ENCODE data around the gene MYLK. TPM values are rescaled to one million over a fixed set of nuclear protein-coding genes. Genes with fewer than 3 reads are reported as not detected.

The MYLK gene
- total and polyA plus RNA-seq, 8 donors, result 35.1 to 916 (median 340) TPM

DNA sequence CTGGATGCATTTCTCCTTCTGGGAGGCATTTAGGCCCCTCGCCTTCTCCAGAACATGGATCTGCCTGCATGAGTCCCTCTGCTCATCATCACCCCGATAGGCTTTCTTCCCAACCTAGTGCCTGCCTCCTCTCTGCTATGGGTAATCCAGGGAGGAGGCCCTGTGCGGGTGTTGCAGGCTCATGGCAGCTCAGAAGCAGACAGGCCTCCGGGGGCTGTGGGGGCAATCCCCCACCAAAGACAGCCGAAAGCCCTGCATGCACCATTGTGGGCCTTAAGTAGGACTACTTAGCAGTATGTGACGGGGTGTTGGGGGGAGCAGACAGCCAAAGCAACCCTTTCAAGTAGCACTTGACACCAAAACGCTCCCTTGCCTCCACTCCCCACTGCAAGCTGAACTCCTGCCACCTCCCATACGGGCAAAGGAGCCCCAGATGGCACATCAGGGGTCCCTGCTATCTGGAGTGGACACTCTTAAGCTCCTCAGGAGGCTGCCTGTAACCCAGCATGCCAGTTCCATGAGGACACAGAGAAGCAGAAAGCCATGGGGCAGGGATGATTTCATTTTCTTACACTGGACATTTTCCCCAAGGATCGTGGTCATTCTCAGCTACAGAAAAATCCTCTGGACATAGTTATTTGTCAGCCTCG, 200.5 kb downstream of the MYLK start:
- intact Hi-C loops (cut with DNase I; ENCODE audit: low total_unique reads), result no loop called here
- no peak overlapping the region for H3K4me3 ChIP-seq
- H3K4me1 ChIP-seq, result peaks cover 0 to 85% (median 33%) of the 10 kb centered on the region in 4 donors
- DNase-seq, result no peak
- WGBS, 5 donors, result 60 to 87% (median 80%) methylated on average over 10 of the region's 10 CpGs
- peaks cover 0 to 42% (median 6%) of the 10 kb centered on the region in 4 donors for H3K36me3 ChIP-seq
- TF ChIP-seq EP300 (IDR thresholded peaks at IDR 0.05), result no peak
- TF ChIP-seq POLR2A (IDR thresholded peaks at IDR 0.05), result no peak
- TF ChIP-seq, protein P1, sequence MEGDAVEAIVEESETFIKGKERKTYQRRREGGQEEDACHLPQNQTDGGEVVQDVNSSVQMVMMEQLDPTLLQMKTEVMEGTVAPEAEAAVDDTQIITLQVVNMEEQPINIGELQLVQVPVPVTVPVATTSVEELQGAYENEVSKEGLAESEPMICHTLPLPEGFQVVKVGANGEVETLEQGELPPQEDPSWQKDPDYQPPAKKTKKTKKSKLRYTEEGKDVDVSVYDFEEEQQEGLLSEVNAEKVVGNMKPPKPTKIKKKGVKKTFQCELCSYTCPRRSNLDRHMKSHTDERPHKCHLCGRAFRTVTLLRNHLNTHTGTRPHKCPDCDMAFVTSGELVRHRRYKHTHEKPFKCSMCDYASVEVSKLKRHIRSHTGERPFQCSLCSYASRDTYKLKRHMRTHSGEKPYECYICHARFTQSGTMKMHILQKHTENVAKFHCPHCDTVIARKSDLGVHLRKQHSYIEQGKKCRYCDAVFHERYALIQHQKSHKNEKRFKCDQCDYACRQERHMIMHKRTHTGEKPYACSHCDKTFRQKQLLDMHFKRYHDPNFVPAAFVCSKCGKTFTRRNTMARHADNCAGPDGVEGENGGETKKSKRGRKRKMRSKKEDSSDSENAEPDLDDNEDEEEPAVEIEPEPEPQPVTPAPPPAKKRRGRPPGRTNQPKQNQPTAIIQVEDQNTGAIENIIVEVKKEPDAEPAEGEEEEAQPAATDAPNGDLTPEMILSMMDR (IDR thresholded peaks at IDR 0.05), result no peak
- TF ChIP-seq POLR2AphosphoS5 (IDR thresholded peaks at IDR 0.05), result no peak
- peak overlapping the region in 4 of 5 donors; percentile 35 to 91 (median 57) for H3K27ac ChIP-seq
- H3K9me3 ChIP-seq, result no peaks in the 10 kb centered on the region
- H3K27me3 ChIP-seq, result no peaks in the 10 kb centered on the region

DNA sequence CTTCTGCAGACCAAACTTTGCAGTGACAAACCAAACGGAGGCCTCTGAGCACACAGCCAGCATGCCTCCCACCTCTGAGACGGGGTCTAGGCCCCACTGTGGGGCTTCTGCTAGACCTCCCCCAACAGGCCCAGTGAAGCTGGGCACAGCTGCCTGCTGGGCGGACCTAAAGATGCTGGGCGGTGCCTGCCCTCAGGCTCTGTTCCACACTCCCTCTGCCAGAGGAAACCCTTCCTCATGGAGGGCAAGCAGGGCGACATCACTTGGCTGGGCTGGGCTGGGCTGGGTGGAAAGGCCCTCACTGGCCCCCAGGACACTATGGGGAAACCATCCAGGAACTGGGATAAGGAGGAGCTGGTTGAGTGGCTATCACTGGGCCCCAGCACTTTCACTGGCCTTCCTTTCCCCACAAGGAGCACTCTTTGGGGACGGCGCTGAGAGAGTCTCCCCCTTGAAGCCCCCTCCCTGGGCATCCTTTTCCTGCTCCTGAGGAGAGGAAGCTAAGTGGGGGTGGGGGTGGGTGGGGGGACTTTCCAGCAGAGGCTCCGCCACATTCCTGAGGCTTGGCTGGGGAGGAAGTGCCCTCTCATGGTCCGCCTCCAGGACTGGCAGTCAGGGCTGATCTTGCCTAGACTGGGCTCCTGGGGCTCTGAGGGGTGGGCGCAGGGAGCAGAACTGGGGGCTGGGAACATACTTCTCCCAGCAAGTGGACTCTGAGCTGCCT, 201.2 kb downstream of the MYLK start:
- TF ChIP-seq EP300 (IDR thresholded peaks at IDR 0.05) (no peak), POLR2A (IDR thresholded peaks at IDR 0.05) (no peak), POLR2AphosphoS5 (IDR thresholded peaks at IDR 0.05) (no peak)
- TF ChIP-seq, protein P1 (IDR thresholded peaks at IDR 0.05), result no peak
- peaks cover 0 to 35% (median 6%) of the 10 kb centered on the region in 4 donors for H3K36me3 ChIP-seq
- peak overlapping the region in 4 of 5 donors; percentile 35 to 91 (median 57) for H3K27ac ChIP-seq
- no peak for DNase-seq
- no peaks in the 10 kb centered on the region for H3K9me3 ChIP-seq
- no peak overlapping the region for H3K4me3 ChIP-seq
- 61 to 83% (median 80%) methylated on average over 8 to 10 of the region's 10 CpGs for WGBS, 5 donors
- H3K27me3 ChIP-seq, result no peaks in the 10 kb centered on the region
- H3K4me1 ChIP-seq, result peaks cover 0 to 85% (median 34%) of the 10 kb centered on the region in 4 donors
- intact Hi-C loops (cut with DNase I; ENCODE audit: low total_unique reads), result no loop called here

DNA sequence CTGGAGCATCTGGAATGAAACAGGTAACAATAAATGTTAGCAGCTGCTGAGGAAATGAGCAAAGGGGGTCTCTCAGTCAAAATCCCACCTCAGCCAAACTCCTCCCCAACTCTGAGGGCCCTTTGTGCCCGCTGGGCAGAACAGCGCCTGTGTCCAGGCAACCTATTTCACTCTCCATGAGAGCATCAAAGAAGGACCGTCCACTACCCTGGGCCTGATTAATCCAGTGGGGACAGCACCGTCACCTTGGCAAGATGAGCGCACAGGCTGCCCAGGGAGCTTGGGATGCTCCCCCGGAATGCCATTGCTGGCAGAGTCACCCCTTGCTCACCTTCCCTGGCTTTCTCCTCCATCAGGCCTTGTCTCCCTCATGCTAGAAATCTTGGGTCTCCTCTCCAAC, 201.8 kb downstream of the MYLK start:
- Histone ChIP-seq H3K27me3 (no peaks in the 10 kb centered on the region), H3K27ac (peak overlapping the region in 4 of 5 donors; percentile 35 to 91 (median 57)), H3K4me1 (peaks cover 0 to 83% (median 35%) of the 10 kb centered on the region in 4 donors), H3K4me3 (no peak overlapping the region), H3K9me3 (no peaks in the 10 kb centered on the region), H3K36me3 (peaks cover 0 to 38% (median 6%) of the 10 kb centered on the region in 4 donors)
- TF ChIP-seq, protein P1 (IDR thresholded peaks at IDR 0.05), result no peak
- no peak for TF ChIP-seq POLR2A (IDR thresholded peaks at IDR 0.05)
- TF ChIP-seq EP300 (IDR thresholded peaks at IDR 0.05), result no peak
- TF ChIP-seq POLR2AphosphoS5 (IDR thresholded peaks at IDR 0.05), result no peak
- DNase-seq, result no peak
- intact Hi-C loops (cut with DNase I; ENCODE audit: low total_unique reads), result no loop called here
- 92 to 98% (median 93%) methylated on average over 6 of the region's 6 CpGs for WGBS, 5 donors

DNA sequence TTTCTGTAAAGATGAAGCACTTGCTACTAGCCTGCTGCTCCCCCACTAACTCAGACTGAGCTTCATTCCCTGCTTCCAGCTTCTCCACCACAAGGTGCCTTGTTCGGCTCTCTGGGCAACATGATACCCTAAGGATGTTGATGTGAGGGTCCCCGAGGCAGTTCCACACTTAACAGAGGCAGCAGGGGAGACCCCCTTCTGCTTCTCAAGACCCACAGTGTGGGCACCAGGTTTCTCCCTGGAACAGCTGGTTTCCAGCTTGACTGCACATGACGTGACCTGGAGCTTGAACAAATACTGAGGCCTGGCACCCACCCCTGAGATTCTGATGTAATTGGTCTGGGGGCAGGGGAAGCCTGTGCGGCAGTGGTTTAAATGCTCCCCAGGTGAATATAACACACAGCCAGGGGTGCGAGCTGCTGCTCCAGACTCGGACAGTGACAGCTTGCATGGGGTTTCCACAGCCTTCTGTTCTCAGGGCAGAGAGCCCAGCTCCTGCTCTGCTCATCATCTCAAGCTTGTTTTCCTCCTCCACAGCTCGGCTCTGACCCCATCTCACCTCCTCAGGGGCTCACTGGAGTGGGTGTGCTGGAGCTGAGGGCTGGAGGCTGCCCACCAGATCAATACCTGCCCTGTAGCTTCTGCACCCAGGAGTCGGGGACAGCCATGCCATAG, 204.3 kb downstream of the MYLK start:
- Histone ChIP-seq H3K36me3 (peaks cover 0 to 44% (median 6%) of the 10 kb centered on the region in 4 donors), H3K4me3 (no peak overlapping the region), H3K9me3 (no peaks in the 10 kb centered on the region), H3K27ac (peak overlapping the region in 3 of 5 donors; percentile 41 to 91 (median 60)), H3K4me1 (peaks cover 0 to 84% (median 37%) of the 10 kb centered on the region in 4 donors), H3K27me3 (no peaks in the 10 kb centered on the region)
- WGBS, 5 donors, result 46 to 71% (median 61%) methylated on average over 8 of the region's 8 CpGs
- TF ChIP-seq POLR2A (IDR thresholded peaks at IDR 0.05) (no peak), POLR2AphosphoS5 (IDR thresholded peaks at IDR 0.05) (peak in 2 of 3 donors; percentile 4 to 13), EP300 (IDR thresholded peaks at IDR 0.05) (peak; percentile 2)
- TF ChIP-seq, protein P1 (IDR thresholded peaks at IDR 0.05), result no peak
- DNase-seq, result peak in 1 of 2 donors; percentile 59
- intact Hi-C loops (cut with DNase I; ENCODE audit: low total_unique reads), result no loop called here

All from stomach (tissue), 9 donors.